Erythroblast (primary cell): Measurements from ENCODE around the gene CCDC134.

ENCODE experiments used
- GATA1 ChIP-seq: IDR thresholded peaks from 2 replicates; pipeline ENCODE4 v1.6.1; 2011; ENCODE audit warnings: low read depth, mild to moderate bottlenecking, control low read depth, low read length, moderate library complexity
- POLR2A ChIP-seq: IDR thresholded peaks from 2 replicates; pipeline ENCODE4 v1.6.1; 2011; ENCODE audit warnings: mild to moderate bottlenecking, low read length

DNA sequence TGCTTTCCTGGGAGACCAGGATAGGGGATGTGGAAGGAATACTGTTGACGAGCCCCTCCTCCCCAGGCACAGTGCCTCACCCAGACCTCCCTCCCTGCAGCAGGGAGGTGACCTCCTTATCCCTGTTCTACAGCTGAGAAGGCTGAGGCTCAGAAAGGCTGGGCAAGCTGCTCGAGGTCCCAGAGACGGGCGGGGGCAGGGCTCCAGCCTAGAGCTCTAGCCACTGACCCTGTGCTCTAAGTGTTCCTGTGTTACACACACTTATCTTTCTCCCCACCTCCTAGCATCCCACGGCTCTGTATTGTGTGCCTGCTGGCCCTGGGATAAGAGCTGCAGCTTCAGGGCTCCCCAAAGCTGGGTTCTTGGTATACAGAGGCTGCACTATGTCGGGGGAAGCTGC, 7.9 kb downstream of the CCDC134 start:
- TF ChIP-seq POLR2A (no peak), GATA1 (no peak)
